ENCODE results near the gene HAPSTR1. TPM values are rescaled to one million over a fixed set of nuclear protein-coding genes. Genes with fewer than 3 reads are reported as not detected.
A peak's percentile ranks its signal among the peaks of the same experiment; 100 is the strongest.

Gene HAPSTR1
- total and polyA plus RNA-seq, 2 of the 8 experiments (the other 6 are each of a cell fraction or from before 2014, with no cell fraction given): 11.9 to 66.1 TPM

GRCh38 chr16:9123401-9123800, 32.0 kb downstream of the HAPSTR1 start:
- H3K27ac ChIP-seq (ENCODE audit: low read depth, low read length): no peak overlapping the region
- no peak overlapping the region for H2BK5ac ChIP-seq (ENCODE audit: low read depth, low read length)
- no peak overlapping the region for H3K4me2 ChIP-seq (ENCODE audit: insufficient read depth in 1 of 2, low read depth in 2 of 2, low read length in 2 of 2)
- H3K9ac ChIP-seq (replicated peaks in 1 of 4; ENCODE audit: extremely low read depth in 1 of 4, low read depth in 3 of 4, low read length in 3 of 4): no peak overlapping the region
- H3K4me3 ChIP-seq (ENCODE audit: extremely low read depth in 1 of 4, insufficient read depth in 2 of 4, low read depth in 3 of 4, low read length in 4 of 4): no peak overlapping the region
- H3K23me2 ChIP-seq (ENCODE audit: low read depth, low read length): no peaks in the 10 kb centered on the region
- no peak overlapping the region for H2AK5ac ChIP-seq (ENCODE audit: low read depth, low read length)
- no peak overlapping the region for H2BK12ac ChIP-seq (ENCODE audit: low read depth, low read length)
- H3K79me1 ChIP-seq (ENCODE audit: low read depth, low read length): peaks cover 14% of the 10 kb centered on the region
- H3K4ac ChIP-seq (replicated peaks; ENCODE audit: insufficient read length, low read depth, low read length): no peak overlapping the region
- H3K56ac ChIP-seq (replicated peaks; ENCODE audit: insufficient read length, low read depth, low read length): no peak overlapping the region
- H4K91ac ChIP-seq (replicated peaks; ENCODE audit: insufficient read length, low read length): no peak overlapping the region
- H3K14ac ChIP-seq (ENCODE audit: insufficient read length): no peak overlapping the region
- no peak overlapping the region for H2BK15ac ChIP-seq (ENCODE audit: low read length)
- H2BK20ac ChIP-seq (ENCODE audit: low read length): no peak overlapping the region
- no peaks in the 10 kb centered on the region for H3K9me3 ChIP-seq (ENCODE audit: insufficient read depth in 2 of 2, low read depth in 1 of 2, low read length in 1 of 2)
- peaks cover 2 to 10% (median 4%) of the 10 kb centered on the region in 4 experiments; a peak in 2 of 8 replicates for H3K36me3 ChIP-seq (ENCODE audit: control insufficient read depth in 2 of 4, insufficient read depth in 4 of 4, low read length in 3 of 4)
- DNase-seq (ENCODE audit: low read depth in 1 of 2, low spot score in 2 of 2) (peak in 1 of 2 experiments; percentile 34), FAIRE-seq (no peak)
- TF ChIP-seq CREB1 (IDR thresholded peaks at IDR 0.05) (no peak), MAFK (IDR thresholded peaks at IDR 0.05; ENCODE audit: low read depth, low read length) (no peak), KDM4A (IDR thresholded peaks at IDR 0.05; ENCODE audit: low read depth, low read length, severe bottlenecking) (no peak), FOSL1 (IDR thresholded peaks at IDR 0.05; ENCODE audit: insufficient read depth, low read depth, low read length) (no peak), POLR2AphosphoS5 (IDR thresholded peaks at IDR 0.05; ENCODE audit: low read depth, low read length) (no peak), GABPA (IDR thresholded peaks at IDR 0.05; ENCODE audit: borderline replicate concordance, insufficient read depth, low read length) (no peak)
- no peak overlapping the region for H2BK120ac ChIP-seq (replicated peaks; ENCODE audit: low read depth, low read length)
- H4K8ac ChIP-seq (ENCODE audit: extremely low read depth, insufficient read depth, low read length): no peak overlapping the region
- CTCF ChIA-PET (ENCODE audit: partially characterized antibody): interaction anchor here (1.0 to 1.5 kb wide), 2 partner anchors 90 to 115 kb away, joined by 3 to 4 read pairs; no protein-coding TSS in a partner anchor
- H3K79me2 ChIP-seq (ENCODE audit: control insufficient read depth in 1 of 2, insufficient read depth in 2 of 2, low read length in 2 of 2): peaks cover 0 to 50% of the 10 kb centered on the region in 2 experiments; a peak in 3 of 4 replicates
- H4K5ac ChIP-seq (ENCODE audit: insufficient read length, low read depth, low read length): no peak overlapping the region
- H3K23ac ChIP-seq (ENCODE audit: insufficient read length): no peak overlapping the region
- H4K20me1 ChIP-seq (replicated peaks in 1 of 2; ENCODE audit: control insufficient read depth in 1 of 2, insufficient read depth in 2 of 2, low read length in 2 of 2): peaks cover 13 to 38% of the 10 kb centered on the region in 2 experiments
- H3K4me1 ChIP-seq (replicated peaks in 1 of 4; ENCODE audit: control insufficient read depth in 3 of 4, insufficient read depth in 4 of 4, low read length in 3 of 4): peaks cover 0 to 11% (median 7%) of the 10 kb centered on the region in 4 experiments; a peak in 5 of 7 replicates
- no peak overlapping the region for H3K18ac ChIP-seq (ENCODE audit: extremely low read depth, low read length)
- H2AFZ ChIP-seq (ENCODE audit: low read length): no peak overlapping the region
- POLR2A ChIA-PET (ENCODE audit: partially characterized antibody): interaction anchor here (2.6 to 3.4 kb wide), 2 partner anchors 10 to 30 kb away, joined by 18 read pairs; no protein-coding TSS in a partner anchor
- WGBS, 2 experiments (ENCODE audit: extremely low coverage in 1 of 2, insufficient coverage in 1 of 2, insufficient read length in 1 of 2, insufficient replicate concordance in 2 of 2, low coverage in 1 of 2, low lambda C conversion rate in 2 of 2, missing lambda C conversion rate in 1 of 2): 94% methylated on average over 6 of the region's 7 CpGs; no CpG with 5 or more reads in 1 of the 2 experiments
- no peaks in the 10 kb centered on the region for H3K27me3 ChIP-seq (replicated peaks in 1 of 4; ENCODE audit: control insufficient read depth in 3 of 4, extremely low read depth in 1 of 4, insufficient read depth in 3 of 4, low read length in 3 of 4)

Measured in H1 (cell line).